AG09309 (cell line): ENCODE measurements around the gene B4GALT2.

Experiments used
- DNase-seq: peaks from one replicate; pipeline ENCODE4 v3.0.0-alpha.2; 2010; ENCODE audit warnings: low read depth
- H3K4me3 ChIP-seq: 2 replicates; pipeline ENCODE4 v1.5.1; 2011; ENCODE audit warnings: mild to moderate bottlenecking, low read depth, low read length, moderate library complexity; ENCODE audit not compliant: control insufficient read depth
- CTCF ChIP-seq: IDR thresholded peaks from 2 replicates; pipeline ENCODE4 v1.5.1; 2011; ENCODE audit warnings: mild to moderate bottlenecking, low read depth, low read length, inconsistent platforms; ENCODE audit not compliant: insufficient read depth, control insufficient read depth; ENCODE audit errors: missing control alignments

B4GALT2 gene

GRCh38 chr1:43962324-43962723 is 16.7 kb upstream of the B4GALT2 start:
- no peak for DNase-seq
- H3K4me3 ChIP-seq = no peak overlapping the region
- no peak for TF ChIP-seq CTCF

GRCh38 chr1:43963006-43963405 is 16.0 kb upstream of the B4GALT2 start:
- no peak overlapping the region for H3K4me3 ChIP-seq
- no peak for DNase-seq
- no peak for TF ChIP-seq CTCF

DNA sequence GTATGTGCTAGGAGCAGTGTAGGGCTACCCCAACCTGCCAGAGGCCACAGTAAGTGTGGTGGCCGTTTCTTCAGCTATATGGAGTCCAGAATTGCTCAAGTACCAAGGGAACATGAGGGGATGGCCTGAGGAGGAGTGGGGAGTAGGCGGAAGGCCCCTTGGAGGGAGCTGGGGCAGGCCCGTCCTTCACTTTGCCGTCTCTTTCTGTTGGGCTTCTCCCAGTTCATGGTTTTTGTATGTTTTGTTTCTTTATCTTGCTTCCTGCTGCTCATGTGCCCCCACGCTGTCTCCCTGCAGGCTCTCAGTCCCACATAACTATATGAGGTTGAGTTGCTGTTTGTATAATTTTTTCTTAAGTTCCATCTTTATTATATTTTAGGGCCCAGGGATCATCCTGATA is 15.1 kb upstream of the B4GALT2 start:
- TF ChIP-seq CTCF = no peak
- no peak for DNase-seq
- no peak overlapping the region for H3K4me3 ChIP-seq

- no peak for TF ChIP-seq CTCF
- H3K4me3 ChIP-seq = no peak overlapping the region
- DNase-seq = no peak
These were observed 13.7 kb upstream of the B4GALT2 start for GRCh38 chr1:43965316-43965715.

DNA sequence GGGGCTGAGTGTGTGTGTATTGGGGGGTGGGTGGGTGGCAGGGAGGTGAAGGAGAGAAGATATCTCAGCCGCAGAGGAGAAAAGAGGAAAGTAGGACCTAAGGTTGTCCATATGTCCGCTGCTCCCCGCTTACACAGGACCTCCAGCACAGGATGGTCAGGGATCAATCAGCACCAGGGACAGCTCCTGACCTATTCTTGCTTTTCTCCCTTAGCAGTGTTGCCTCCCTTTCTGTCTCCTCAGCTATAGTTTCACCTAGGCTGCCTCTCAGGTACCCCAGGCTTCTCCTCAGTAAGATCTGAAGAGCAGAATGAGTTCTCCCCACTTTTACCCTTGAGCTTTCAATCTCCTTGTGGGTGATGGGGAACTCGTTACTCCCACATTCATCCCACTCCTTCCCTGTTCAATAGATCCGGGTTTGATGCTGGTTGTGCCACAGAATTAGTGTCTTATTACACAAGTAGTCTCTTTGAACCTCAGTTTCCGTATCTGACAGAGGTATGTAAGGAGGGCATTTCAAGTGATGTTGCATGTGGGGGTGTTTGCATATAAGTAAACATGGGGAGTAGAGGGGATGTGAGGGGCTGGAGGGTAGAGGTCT is 10.6 kb upstream of the B4GALT2 start:
- TF ChIP-seq CTCF = no peak
- DNase-seq = no peak
- no peak overlapping the region for H3K4me3 ChIP-seq

- TF ChIP-seq CTCF = no peak
- DNase-seq = no peak
These were observed 9.6 kb upstream of the B4GALT2 start for GRCh38 chr1:43969416-43969745.

DNA sequence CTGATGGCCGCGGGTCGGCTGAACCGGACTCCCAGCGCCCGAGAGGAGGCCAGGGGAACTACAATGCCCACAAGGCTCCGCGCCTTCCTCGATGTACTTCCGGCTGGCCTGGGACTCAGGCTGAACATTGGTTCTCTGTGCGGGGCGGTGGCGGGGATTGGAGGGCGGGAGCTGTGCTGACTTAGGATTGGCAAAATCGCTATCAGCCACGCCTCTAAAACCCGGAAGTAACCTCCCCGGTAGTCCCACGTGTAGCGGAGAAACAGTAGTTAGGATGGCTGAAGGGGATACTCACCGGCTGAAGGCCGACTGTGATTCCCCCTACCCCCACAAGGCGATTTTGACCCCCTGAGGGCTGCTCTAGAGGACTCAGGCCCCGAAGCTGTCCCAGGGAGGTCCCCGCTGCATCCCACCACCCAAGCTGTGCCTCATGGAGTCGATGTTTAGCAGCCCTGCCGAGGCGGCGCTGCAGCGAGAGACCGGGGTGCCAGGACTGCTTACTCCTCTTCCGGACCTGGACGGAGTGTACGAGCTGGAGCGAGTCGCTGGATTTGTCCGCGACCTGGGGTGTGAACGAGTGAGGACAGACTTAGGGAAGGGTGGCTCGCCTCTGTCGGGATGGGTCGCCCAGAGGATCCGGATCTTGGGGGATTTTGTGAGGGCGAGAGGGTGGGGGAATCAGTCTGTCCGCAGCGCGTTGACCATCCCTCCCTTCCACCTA is 9.1 kb upstream of the B4GALT2 start, which contains the start of gene DPH2:
Gene DPH2, plus strand, starts transcription at position 265 of the 721 bp plus-strand sequence. Its CDS starts 166 bp downstream, at position 431.
- peak; percentile 86 for DNase-seq
- peak within 1 kb of the TSS; percentile 71 for H3K4me3 ChIP-seq
- peak; percentile 6 for TF ChIP-seq CTCF

More at GRCh38 chr1:43969416-43969745, 9.6 kb upstream of the B4GALT2 start:
- H3K4me3 ChIP-seq = no peak overlapping the region
